Activated CD8-positive, alpha-beta memory T cell treated with anti-CD3 and anti-CD28 coated beads, Interleukin-2, amount 50 U/mL, for 1 hour (primary cell): Measurements from ENCODE around the gene TRPV4.

ENCODE experiments used
- DNase-seq: peaks from one replicate; pipeline ENCODE4 v3.0.0-alpha.2; 2020; ENCODE audit errors: extremely low read depth

TRPV4 gene

DNA sequence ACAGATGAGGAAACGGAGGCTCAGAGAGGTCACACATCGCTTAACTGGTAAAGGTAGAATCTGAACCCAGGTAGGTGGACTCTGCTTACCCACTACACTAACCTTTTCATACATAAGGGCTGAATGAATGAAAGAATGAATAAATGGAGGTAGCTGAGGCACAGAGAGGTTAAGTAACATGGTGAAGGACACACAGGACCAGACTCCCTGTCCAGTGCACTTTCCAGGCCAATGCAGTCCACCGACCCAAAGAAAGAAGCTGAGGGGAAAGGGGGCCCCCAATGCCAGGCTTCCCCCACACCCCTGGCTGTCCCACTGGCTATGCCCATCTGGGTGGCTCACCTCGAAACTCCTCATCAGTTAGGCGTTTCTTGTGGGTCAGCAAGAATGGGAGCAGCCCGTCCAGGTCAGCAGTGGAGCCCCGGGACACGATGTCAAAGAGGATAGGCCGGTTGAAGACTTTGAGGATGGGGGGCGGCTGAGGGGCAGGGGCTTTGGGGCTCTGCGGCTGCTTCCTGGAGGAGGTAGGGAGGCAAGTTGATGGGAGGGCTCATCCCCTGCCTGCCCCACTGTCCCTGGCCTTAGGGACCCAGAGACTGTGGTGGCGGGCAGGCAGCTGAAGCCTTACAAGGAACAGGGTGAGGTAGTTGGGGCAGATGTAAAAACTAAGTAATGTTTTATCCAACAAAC, 25.1 kb downstream of the TRPV4 start:
- DNase-seq = no peak

DNA sequence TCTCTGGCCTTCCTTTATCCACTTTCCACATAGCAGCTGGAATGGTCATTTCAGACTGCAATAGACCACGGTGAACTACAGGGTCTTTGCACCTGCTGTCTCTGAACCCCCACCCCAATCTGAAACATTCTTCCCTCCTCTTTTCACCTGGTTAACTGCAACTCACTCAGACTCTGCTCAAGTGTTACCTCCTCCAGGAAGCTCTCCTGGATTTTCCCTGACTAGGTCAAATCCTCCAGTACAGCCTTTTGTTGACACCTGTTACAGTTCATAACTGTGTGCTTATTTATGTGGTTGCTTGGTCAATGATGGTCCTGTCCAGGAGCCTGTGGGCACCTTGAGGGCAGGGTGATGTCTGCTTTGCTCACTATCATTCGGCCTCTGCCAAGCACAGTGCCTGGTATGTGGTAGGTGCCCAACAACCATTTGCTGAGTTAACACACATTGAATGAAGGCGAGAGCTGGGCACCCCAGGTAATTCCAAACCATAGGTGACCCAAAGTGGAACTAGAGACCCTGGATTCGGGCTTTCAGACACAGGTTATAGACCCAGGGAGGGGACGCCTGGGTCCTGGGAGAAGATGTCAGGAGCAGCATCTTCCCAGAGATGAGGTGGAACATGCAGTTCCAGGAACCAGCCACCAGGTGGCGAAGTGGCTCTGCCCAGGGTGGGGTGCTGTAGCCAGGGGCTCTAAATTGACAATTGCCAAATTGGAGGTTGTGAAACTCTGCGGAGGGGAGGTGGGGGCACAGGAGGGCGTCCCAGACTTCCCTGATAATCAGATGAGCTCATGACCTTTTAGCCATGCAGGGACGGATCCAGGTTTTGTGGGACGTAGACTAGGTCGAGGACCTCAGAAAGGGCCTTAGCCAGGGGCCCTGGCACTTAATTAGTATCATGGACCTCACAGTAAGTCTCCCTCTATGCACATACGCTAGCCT, 28.1 kb downstream of the TRPV4 start:
- DNase-seq = no peak

DNA sequence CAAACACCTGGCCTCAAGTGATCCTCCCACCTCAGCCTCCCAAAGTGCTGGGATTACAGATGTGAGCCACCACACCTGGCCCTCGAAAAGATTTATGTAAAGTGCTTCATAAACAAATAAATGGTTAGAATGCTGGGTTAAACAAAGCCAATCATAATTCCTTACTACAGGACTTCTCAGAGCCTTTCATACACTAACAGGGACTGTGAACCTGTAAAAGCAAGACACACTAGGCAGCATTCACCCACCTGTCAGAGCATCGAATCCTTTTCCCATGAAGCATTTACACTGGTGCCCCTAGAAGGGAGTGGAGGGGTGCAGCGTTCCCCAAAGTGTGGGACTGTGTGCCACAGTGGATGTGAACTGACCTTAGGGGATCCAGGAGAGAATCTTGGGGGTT, 29.5 kb downstream of the TRPV4 start:
- DNase-seq = no peak

DNA sequence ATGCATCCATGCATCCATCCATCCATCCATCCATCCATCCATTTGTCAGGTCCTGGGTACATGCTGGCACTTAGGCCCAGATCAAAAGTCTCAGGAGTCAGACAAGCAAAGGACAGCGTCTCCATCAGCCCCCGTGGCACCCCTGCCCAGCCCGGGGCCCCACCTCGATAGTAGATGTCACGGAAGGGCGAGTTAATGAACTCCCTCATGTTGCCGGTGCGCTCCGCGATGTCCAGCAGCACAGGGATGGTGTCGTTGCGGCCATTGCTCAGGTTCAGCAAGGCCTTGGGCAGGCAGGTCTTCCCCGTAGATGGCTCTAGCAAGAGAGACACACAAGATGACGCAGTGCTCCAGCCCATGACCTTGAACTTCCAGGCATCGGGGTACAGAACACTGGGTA, 30.4 kb downstream of the TRPV4 start:
- no peak for DNase-seq

DNA sequence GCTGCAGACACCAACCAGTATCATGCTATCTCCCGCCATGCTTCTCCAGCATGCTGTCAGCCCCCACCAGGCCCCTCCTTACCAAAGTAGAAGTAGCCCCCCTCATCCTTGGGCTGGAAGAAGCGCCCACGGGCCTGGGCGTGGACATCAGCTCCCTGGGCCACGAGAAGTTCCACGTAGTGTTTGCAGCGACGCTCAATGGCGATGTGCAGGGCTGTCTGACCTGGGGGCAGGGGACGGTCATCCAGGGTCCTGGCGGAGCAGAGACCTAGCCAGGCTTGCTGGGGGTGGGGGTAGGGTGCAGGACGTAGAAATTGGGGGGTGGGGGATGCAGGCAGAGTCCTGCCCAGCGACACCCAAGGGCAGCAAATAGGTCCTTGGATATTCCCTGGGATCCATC, 32.7 kb downstream of the TRPV4 start:
- no peak for DNase-seq

DNA sequence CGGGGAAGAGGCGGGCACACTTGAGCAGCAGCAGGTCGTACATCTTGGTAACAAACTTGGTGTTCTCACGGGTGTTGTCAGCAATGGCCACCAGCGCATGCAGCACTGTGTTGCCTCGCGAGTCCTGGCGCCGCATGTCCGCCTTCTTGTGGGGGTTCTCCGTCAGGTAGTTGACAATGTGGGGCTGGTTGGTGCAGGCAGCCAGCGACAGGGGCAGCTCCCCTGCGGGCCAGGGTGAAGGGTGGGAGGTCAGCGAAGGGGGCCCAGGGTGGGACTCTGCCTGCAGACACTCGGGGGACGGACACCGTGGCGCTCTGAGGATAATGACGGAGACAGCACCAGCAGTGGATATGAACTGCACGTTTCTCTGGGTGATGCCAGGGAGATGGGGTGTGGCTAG, 34.5 kb downstream of the TRPV4 start:
- DNase-seq = no peak

DNA sequence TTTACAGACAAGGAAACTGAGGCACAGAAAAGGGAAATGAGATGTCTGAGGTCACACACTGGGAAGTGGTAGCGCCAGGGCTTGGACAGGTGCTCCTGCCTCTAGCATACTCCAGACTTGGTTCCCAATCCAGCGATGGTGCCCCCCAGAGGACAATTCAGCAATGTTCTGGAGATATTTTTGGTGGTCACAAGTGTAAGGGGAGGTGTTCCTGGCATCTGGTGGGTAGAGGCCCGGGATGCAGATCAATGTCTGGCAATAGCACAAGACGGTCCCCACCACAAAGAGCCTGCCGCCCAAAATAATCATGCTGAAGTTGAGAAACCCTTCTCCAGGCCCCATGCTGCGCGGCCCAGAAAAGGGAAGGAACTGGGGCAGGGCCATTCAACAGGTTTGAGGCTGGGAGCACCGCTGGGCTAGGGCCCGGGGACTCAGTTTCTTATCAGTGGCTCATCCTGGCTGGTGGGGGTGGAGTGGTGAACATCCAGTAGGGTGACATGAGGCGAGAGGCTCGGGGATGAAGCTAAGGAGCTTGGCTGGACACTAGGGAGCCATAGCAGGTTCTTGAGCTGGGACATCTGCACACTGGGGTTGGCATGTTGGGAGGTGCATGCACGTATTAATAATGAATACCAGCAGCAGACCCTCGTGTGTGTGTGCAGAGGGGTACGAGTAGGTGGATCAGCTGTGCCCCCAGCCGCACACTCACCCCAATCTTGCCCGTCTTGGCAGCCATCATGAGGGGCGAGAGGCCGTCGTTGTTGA, 35.1 kb downstream of the TRPV4 start:
- DNase-seq = no peak

DNA sequence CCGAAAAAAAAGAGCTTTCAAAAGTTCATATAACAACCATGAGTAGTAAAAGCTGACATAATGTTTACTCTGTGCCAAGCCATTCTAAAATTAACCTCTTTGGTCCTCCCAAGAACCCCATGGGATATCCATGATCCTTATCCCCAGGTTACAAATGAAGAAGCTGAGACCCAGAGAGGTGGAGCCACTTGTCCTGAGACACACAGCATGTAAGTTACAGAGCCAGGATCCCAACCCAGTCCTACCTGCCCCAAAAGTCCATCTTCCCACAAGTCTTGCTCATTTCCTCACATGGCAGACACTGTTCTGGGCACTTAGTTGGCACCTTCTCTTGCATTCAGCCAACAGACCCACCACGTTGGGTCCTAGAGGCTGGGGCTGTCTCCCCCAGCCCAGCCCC, 37.1 kb downstream of the TRPV4 start:
- no peak for DNase-seq

DNA sequence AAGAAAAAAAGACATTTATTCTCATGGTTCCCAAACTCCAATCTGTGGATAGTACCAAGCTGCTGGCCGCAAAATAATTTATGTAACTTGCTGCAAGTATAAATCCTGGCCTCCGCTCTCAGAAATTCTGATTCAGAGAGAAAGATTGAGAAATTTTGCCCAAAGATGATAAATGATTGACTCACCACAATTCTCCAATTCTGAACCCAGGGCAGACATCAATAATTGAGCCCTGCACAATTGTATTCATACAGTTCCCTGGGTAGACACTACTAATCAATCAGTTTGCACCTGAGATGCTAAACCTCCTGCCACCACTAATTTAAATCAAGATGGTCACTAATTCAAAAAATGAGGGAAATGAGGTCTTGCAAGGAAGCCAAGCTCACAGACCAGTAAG, 38.2 kb downstream of the TRPV4 start:
- no peak for DNase-seq

DNA sequence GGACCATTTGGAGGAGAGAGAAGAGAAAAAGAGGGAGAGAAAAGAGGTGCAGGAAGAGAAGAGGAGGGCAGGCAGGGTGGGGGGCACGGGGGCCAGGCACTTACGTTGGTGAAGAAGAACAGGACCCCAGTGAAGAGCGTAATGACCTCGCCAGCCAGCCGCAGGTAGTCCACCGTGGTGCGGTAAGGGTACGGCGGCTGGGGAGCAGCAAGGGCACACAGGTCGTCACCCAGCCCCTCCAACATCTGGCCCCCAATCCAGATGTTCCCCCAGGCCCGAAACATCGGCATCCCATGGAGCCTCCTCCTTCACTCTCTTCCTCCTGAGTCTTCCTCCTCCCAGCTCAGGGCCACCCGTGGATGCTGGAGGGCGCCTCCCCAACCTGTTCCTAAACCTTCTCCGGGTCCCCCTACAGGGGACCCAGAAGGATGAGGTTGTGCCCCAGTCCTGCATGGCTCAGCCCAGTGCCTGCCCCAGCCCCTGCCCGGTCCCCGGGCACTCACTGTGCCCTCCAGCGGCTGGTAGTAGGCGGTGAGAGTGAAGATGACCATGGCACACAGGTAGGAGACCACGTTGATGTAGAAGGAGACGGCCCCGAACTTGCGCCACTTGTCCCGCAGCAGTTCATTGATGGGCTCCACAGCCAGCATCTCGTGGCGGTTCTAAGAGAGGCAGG, 39.2 kb downstream of the TRPV4 start:
- no peak for DNase-seq

DNA sequence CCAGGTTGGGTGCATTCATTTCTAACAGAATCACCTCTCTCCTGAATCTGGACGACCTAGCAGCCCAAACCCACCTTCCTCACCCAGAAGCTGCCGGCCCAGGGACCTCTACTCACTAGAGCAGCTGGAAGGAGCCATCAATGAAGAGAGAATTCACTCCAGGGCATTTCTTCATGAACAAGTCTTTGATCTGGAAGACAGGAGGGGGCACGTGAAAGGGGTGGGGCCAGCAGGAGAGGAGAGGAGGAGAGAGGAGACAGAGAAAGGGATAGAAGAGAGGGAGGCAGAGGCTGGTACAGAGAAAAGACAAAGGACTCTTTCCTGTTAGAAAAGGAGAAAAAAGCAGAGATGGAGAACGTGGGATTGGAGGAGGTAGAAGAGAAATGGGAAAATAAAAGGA, 39.8 kb downstream of the TRPV4 start:
- DNase-seq = no peak

DNA sequence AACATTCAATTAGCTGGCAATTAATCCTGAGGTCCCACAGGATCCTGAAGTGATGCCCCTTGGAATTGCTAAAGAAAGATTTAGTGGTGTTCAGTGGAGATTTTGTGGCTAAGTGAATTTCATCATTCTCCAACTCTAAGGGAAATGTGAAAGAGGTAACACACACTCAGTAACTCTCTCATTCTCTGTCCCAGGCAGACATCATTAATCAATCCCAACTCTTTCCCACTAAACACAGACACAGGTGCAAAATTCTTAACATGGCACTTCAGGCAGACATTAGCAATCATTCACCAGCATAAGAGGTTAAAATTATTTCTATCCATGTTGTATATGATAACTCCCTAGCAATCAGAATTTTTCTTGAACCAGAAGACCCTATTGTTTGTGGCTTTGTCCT, 40.2 kb downstream of the TRPV4 start:
- no peak for DNase-seq

DNA sequence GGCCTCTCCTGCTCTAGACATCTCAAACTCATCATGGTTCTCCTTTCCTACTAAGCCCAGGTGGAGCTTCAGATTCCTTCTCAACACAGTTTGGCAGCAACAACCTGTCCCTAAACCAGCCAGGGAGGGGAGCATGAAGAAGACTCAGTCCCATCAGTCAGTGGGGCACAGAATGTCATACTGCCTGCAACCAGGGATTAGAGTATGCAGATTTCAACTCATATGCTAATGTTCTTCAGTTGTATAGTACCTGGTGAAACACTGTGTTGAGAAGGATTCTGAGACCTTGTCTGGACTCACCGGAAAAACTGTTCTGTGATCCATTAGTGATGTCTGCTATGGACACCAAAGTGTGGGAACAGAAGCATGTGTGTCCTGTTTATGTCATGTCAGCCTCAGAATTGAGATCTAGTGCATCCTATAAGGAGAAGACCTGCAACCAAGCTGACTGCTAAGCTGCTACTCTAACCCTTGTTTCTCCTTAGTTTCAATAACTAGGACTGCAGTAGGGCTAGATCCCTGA, 43.6 kb downstream of the TRPV4 start:
- no peak for DNase-seq

DNA sequence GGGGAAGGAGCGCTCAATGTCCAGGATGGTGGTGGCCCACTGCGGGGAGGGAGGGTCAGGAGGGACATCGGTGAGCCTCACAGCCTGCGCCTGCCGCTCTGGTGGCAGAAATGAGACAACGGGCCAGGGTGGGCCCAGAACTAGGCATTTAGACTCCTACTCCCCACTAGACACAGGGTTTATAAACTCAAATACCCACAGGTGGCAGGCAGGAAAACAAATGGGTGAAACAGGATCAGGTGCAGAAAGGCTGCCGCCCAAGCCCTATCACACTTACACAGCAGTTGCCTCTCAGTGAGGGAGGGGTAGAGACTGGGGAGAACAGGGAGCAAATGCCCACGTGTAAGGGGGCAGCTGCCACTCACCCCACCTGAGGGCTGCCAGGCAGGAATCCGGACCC, 46.4 kb downstream of the TRPV4 start:
- no peak for DNase-seq

DNA sequence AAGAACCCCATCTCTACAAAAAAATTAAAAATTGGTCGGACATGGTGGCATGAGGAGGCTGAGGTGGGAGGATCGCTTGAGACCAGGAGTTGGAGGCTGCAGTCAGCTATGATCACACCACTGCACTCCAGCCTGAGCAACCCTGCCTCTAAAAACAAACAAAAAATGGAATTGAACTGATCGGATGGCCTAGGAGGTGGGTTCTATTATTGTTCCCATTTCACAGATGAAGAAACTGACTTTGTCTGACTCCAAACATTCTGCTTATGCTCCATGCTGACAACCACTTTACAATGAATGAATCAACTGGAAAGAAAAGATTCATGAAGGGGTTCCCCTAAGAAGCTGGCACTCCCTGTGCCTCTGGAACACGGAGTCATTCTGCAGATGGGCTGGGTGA, 47.3 kb downstream of the TRPV4 start:
- DNase-seq = no peak

DNA sequence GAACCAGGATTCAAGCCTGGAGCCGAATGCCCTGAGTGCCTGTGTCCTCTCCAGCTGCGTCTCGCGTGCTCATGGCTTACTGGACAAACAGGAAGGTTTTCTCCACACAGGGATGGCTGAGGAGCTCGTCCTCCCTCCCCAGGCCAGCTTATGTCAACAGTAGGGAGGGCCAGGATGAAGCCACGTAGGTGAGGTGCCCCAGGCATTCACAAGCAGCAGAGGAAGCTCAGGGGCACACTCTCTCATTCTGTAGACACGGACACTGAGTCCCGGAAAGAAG, 49.3 kb downstream of the TRPV4 start:
- no peak for DNase-seq

DNA sequence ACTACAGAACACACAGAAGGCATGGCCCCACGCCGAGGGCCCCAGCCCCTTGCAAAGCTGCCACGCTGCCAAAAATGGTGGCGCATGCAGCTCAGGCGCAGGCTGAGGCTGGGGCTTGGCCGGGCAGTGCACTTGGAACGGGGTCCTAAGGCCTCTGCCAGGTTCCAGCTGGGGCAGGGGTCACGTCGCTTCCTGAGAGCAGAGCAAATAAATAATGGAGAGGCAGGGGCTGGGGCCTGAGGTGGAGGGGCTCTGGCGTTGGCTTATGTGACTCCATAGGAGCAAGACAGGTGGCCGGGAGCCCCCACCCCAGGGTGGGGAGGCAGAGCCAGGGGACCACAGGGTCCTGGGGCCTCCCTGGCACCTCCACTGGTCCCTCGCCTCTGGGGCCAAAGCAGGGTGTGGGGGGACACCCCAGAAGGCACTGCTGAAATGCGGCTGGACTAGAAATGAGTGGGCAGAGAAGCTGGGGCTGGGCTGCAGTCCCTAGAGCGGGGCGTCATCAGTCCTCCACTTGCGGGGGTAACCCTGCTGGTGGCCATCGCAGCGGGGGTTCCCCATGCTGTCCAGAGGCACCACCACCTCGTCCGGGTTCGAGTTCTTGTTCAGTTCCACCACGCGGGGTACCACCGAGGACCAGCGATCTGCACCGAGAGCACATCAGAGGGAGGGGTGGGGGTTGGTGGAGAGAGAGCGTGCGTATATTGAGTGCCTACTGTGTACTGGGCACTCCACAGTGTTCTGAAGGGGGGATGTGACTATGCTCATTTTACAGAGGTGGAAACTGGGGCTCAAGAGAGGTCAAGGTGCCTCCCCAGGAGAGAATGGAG, 49.8 kb downstream of the TRPV4 start:
- no peak for DNase-seq

DNA sequence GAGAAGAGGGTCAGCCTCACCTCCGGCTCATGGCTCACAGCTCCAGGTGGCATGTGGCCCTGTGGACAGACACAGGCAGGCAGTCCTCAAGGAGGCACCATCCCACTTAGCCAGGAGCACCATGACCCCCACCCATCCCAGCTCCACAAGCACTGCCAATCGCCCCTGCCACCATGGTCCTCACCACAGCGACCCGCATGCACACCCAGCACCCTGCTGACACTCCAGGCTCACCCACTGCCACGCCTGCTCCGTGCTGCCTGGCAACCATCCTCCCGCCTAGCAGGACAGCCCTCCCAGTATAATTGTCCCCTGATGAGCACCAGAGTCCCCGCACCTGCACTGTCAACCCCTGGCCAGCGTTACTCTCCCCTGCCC, 50.9 kb downstream of the TRPV4 start:
- DNase-seq = no peak

DNA sequence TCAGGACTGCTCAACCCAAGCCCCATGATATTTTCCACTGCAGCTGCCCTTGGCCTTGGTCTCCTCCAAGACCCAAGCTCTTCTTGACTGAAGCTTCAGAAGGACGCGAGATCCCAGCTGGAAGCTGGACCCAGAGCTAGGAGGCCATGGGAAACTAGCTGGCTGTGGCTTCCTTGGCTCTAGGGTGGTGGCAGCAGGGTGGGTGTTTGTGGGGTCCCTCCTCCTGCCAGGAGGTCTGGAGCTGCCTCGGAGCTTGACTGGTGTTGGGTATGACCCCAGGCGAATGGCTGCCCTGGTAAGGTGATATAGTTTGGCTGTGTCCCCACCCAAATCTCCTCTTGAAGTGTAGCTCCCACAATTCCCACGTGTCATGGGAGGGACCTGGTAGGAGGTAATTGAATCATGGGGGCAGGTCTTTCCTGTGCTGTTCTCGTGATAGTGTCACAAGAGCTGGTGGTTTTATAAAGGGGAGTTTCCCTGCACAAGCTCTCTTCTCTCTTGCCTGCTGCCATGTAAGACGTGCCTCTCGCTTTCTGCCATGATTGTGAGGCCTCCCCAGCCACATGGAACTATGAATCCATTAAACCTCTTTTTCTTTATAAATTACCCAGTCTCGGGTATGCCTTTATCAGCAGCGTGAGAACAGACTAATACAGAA, 51.4 kb downstream of the TRPV4 start:
- DNase-seq = no peak

DNA sequence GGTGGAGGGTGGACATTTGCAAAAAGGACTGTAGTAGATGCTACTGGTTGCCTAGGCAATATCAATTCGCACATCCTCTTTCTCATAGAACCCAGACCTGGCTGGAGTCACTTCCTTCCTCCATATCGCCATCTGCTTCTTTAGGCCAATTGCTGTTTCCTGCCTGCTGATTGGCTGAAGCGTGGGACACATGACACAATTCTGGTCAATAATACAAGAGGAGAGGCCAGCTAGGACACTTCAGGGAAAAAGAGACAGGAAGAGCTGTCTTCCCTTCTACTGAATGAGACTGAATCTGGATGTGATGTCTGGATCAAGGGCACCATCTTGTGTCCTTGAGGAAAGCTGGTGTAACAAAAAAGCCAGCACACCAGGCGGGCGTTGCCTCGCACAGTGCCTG, 53.8 kb downstream of the TRPV4 start:
- no peak for DNase-seq

DNA sequence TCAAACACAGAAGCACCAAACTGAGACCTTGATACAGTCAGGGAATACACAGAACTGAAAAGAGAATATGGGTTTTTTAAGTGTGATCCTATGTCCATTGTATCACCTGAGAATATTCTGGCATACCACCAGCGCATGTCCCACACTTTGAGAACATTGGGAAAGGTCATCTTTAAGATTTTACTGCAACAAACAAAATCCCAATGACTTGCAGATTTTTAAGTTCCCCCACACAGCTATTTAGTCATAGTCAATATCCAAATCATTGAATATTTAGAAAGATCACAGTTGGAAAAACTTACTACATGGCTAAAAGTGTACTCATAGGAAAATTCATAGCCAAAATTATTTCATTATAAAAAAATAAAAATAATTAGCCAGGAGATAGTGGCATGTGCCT, 54.5 kb downstream of the TRPV4 start:
- no peak for DNase-seq
